ENCODE data around the gene EDEM1.

The EDEM1 gene

DNA sequence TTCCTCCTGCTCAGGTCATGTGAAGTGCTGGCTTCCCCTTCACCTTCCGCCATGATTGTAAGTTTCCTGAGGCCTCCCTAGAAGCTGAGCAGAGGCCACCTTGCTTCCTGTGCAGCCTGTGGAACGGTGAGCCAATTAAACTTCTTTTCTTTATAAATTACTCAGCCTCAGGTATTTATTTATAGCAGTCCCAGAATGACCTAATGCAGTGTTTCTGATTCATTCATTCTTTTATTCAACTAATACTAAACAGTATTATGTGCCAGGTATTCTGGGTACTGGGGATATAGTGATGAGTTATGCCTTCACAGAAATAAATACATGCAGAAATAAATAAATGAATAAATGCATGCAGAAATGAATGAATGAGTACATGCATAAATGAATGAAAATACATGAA is 41.9 kb downstream of the EDEM1 start:
- Histone ChIP-seq H3K4me3 (ENCODE audit: low read depth in 1 of 2, low read length in 2 of 2) (no peak overlapping the region), H4K20me1 (ENCODE audit: insufficient read depth, low read length) (no peaks in the 10 kb centered on the region), H3K4me2 (ENCODE audit: insufficient read depth, low read length) (no peak overlapping the region), H3K79me2 (ENCODE audit: insufficient read depth, low read length) (no peaks in the 10 kb centered on the region), H2AFZ (ENCODE audit: low read depth, low read length) (no peak overlapping the region), H3K9ac (ENCODE audit: low read depth, low read length) (no peak overlapping the region), H3K4me1 (ENCODE audit: insufficient read depth, low read length) (no peaks in the 10 kb centered on the region), H3K27me3 (ENCODE audit: insufficient read depth, low read length, poor library complexity) (no peaks in the 10 kb centered on the region), H3K9me3 (ENCODE audit: insufficient read depth, low read length, severe bottlenecking) (no peaks in the 10 kb centered on the region), H3K36me3 (ENCODE audit: insufficient read depth, low read length) (no peaks in the 10 kb centered on the region), H3K27ac (ENCODE audit: low read length) (no peak overlapping the region)
- ATAC-seq (ENCODE audit: insufficient read depth, low read depth) (no peak), DNase-seq (no peak)
- TF ChIP-seq, protein P1, sequence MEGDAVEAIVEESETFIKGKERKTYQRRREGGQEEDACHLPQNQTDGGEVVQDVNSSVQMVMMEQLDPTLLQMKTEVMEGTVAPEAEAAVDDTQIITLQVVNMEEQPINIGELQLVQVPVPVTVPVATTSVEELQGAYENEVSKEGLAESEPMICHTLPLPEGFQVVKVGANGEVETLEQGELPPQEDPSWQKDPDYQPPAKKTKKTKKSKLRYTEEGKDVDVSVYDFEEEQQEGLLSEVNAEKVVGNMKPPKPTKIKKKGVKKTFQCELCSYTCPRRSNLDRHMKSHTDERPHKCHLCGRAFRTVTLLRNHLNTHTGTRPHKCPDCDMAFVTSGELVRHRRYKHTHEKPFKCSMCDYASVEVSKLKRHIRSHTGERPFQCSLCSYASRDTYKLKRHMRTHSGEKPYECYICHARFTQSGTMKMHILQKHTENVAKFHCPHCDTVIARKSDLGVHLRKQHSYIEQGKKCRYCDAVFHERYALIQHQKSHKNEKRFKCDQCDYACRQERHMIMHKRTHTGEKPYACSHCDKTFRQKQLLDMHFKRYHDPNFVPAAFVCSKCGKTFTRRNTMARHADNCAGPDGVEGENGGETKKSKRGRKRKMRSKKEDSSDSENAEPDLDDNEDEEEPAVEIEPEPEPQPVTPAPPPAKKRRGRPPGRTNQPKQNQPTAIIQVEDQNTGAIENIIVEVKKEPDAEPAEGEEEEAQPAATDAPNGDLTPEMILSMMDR (IDR thresholded peaks at IDR 0.05; ENCODE audit: borderline replicate concordance, extremely low read depth, low read length, poor library complexity, severe bottlenecking) = no peak
- no peak for TF ChIP-seq EZH2 (IDR thresholded peaks at IDR 0.05; ENCODE audit: borderline replicate concordance, low read depth, low read length, severe bottlenecking)

DNA sequence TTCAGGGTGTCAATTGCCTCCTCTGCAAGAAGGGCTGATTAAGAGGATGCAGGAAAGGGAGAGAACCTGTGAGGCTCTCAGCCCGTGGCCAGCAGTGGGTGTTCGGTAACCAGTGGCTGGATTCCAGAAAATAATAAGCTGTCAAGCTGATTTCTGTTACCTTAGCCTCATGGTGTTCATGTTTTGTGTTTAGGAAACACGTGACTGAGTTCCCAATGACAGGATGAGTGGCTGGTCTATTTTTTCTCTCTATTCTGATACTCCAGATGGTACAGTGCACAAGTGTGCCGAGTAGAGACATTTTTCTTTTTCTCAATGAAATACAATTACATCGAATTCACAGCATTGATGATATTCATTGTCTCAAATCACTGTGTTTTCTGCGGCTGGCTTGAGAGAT is 43.6 kb downstream of the EDEM1 start:
- Histone ChIP-seq H3K79me2 (ENCODE audit: insufficient read depth, low read length) (no peaks in the 10 kb centered on the region), H3K4me2 (ENCODE audit: insufficient read depth, low read length) (no peak overlapping the region), H2AFZ (ENCODE audit: low read depth, low read length) (no peak overlapping the region), H3K4me1 (ENCODE audit: insufficient read depth, low read length) (no peaks in the 10 kb centered on the region), H3K4me3 (ENCODE audit: low read depth in 1 of 2, low read length in 2 of 2) (no peak overlapping the region), H3K27ac (ENCODE audit: low read length) (no peak overlapping the region), H3K9me3 (ENCODE audit: insufficient read depth, low read length, severe bottlenecking) (no peaks in the 10 kb centered on the region), H3K27me3 (ENCODE audit: insufficient read depth, low read length, poor library complexity) (no peaks in the 10 kb centered on the region), H3K36me3 (ENCODE audit: insufficient read depth, low read length) (no peaks in the 10 kb centered on the region), H3K9ac (ENCODE audit: low read depth, low read length) (no peak overlapping the region), H4K20me1 (ENCODE audit: insufficient read depth, low read length) (no peaks in the 10 kb centered on the region)
- no peak for DNase-seq
- TF ChIP-seq, protein P1 (IDR thresholded peaks at IDR 0.05; ENCODE audit: borderline replicate concordance, extremely low read depth, low read length, poor library complexity, severe bottlenecking) = no peak
- no peak for TF ChIP-seq EZH2 (IDR thresholded peaks at IDR 0.05; ENCODE audit: borderline replicate concordance, low read depth, low read length, severe bottlenecking)
- ATAC-seq (ENCODE audit: insufficient read depth, low read depth) = no peak

DNA sequence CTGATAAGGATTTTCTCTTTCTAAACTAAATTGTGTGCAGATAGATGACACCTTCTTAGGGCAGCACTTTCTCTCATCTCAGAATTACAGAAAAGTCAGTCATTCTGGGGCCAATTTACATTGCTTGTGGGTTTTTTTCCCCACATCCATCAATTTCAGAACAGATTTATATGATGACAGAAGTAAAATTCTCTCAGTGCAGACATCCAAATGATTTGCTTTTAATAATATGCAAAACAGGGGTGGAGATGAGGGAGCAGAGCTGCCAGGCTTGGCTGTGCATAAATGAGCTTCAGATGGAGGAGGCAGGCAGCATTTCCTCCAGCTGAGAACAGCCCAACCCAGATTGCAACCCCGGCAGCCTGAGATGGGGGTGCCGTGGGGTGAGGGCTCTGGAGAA is 44.0 kb downstream of the EDEM1 start:
- no peak overlapping the region for H3K4me3 ChIP-seq (ENCODE audit: low read depth in 1 of 2, low read length in 2 of 2)
- no peaks in the 10 kb centered on the region for H3K36me3 ChIP-seq (ENCODE audit: insufficient read depth, low read length)
- no peak overlapping the region for H2AFZ ChIP-seq (ENCODE audit: low read depth, low read length)
- no peaks in the 10 kb centered on the region for H3K9me3 ChIP-seq (ENCODE audit: insufficient read depth, low read length, severe bottlenecking)
- H3K4me1 ChIP-seq (ENCODE audit: insufficient read depth, low read length) = no peaks in the 10 kb centered on the region
- no peak for TF ChIP-seq EZH2 (IDR thresholded peaks at IDR 0.05; ENCODE audit: borderline replicate concordance, low read depth, low read length, severe bottlenecking)
- TF ChIP-seq, protein P1 (IDR thresholded peaks at IDR 0.05; ENCODE audit: borderline replicate concordance, extremely low read depth, low read length, poor library complexity, severe bottlenecking) = no peak
- H4K20me1 ChIP-seq (ENCODE audit: insufficient read depth, low read length) = no peaks in the 10 kb centered on the region
- no peak overlapping the region for H3K9ac ChIP-seq (ENCODE audit: low read depth, low read length)
- no peaks in the 10 kb centered on the region for H3K79me2 ChIP-seq (ENCODE audit: insufficient read depth, low read length)
- no peak overlapping the region for H3K4me2 ChIP-seq (ENCODE audit: insufficient read depth, low read length)
- ATAC-seq (ENCODE audit: insufficient read depth, low read depth) = no peak
- no peaks in the 10 kb centered on the region for H3K27me3 ChIP-seq (ENCODE audit: insufficient read depth, low read length, poor library complexity)
- H3K27ac ChIP-seq (ENCODE audit: low read length) = no peak overlapping the region
- no peak for DNase-seq

DNA sequence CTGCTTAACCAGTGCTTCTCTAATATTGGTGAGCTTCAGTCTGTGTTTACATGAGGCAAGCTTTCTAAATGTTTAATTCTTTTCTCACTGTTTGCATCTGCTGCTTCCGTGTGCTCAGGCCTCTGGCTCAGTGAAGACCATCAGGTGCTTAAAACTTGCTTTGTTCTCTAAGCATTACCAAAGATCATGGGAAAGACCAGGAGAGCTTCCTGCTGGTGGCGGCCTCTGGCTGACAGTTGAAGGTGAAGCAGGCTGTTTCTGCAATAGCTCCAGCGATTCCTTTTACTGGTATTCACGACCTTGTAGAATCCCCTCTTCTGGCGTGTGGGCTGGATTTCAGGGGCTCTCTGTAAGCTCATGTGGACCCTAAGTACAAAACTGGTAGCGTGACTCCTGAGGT is 45.1 kb downstream of the EDEM1 start:
- ATAC-seq (ENCODE audit: insufficient read depth, low read depth) (peak; percentile 58), DNase-seq (no peak)
- Histone ChIP-seq H3K79me2 (ENCODE audit: insufficient read depth, low read length) (no peaks in the 10 kb centered on the region), H3K9me3 (ENCODE audit: insufficient read depth, low read length, severe bottlenecking) (no peaks in the 10 kb centered on the region), H3K36me3 (ENCODE audit: insufficient read depth, low read length) (no peaks in the 10 kb centered on the region), H3K4me3 (ENCODE audit: low read depth in 1 of 2, low read length in 2 of 2) (no peak overlapping the region), H3K4me1 (ENCODE audit: insufficient read depth, low read length) (no peaks in the 10 kb centered on the region), H3K4me2 (ENCODE audit: insufficient read depth, low read length) (no peak overlapping the region), H2AFZ (ENCODE audit: low read depth, low read length) (peak overlapping the region; percentile 10; the same call in 1 of the 2 replicates), H3K27ac (ENCODE audit: low read length) (no peak overlapping the region), H4K20me1 (ENCODE audit: insufficient read depth, low read length) (no peaks in the 10 kb centered on the region), H3K9ac (ENCODE audit: low read depth, low read length) (no peak overlapping the region), H3K27me3 (ENCODE audit: insufficient read depth, low read length, poor library complexity) (no peaks in the 10 kb centered on the region)
- TF ChIP-seq, protein P1 (IDR thresholded peaks at IDR 0.05; ENCODE audit: borderline replicate concordance, extremely low read depth, low read length, poor library complexity, severe bottlenecking) = peak; percentile 47
- TF ChIP-seq EZH2 (IDR thresholded peaks at IDR 0.05; ENCODE audit: borderline replicate concordance, low read depth, low read length, severe bottlenecking) = no peak
